ENCODE data around the gene CEMIP2. TPM values are rescaled to one million over a fixed set of nuclear protein-coding genes. Genes with fewer than 3 reads are reported as not detected.
A peak's percentile ranks its signal among the peaks of the same experiment; 100 is the strongest.

CEMIP2 gene
- total and polyA plus RNA-seq, 4 donors: 18.8 to 123 (median 38.6) TPM

DNA sequence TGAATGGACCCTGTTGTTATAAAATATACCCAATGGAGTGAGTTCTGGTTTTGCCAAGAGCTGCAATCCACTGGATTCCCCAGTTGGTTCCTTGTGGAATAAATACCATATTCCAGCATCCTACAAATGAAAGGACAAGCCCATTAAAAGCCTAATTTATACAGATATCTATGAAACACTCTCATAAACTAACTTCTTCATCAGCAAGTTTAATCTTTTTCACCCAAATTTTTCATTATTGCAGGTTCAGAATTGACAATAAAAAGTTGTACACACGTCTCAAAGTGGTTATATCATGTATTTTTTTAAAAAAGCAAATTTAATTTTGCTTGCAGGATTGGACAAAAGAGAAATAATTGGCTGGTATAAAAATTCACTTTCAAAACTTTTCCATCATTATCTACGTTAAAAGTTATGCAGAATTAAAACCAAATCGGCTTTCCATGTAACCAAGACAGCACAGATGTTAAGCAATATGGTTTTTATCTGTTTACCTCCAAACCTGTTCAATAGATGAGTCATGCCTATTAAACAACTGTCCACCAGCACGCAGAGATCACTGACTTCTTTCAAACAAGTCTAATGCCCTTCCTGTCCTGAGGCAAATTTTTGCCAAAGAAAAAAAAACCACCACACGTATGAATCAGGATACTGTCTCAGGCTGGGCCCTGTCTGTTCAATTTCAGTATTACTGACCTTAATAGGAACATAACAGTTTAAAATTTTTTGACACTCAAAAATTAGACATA lies 42.5 kb downstream of the CEMIP2 start:
- Histone ChIP-seq H3K27ac (ENCODE audit: low read depth in 1 of 2, low read length in 2 of 2) (peak overlapping the region; percentile 56 to 71), H3K36me3 (ENCODE audit: control insufficient read depth in 4 of 4, insufficient read depth in 3 of 4, low read depth in 1 of 4, low read length in 3 of 4) (peaks cover 8 to 61% (median 49%) of the 10 kb centered on the region in 4 donors), H3K9me3 (ENCODE audit: control insufficient read depth in 4 of 4, low read length in 3 of 4) (no peaks in the 10 kb centered on the region), H3K27me3 (ENCODE audit: control insufficient read depth in 4 of 4, insufficient read depth in 4 of 4, low read length in 3 of 4) (no peaks in the 10 kb centered on the region), H3K4me3 (ENCODE audit: low read depth in 1 of 3, low read length in 3 of 3) (no peak overlapping the region), H3K4me1 (ENCODE audit: control insufficient read depth in 4 of 4, insufficient read depth in 4 of 4, low read length in 3 of 4) (peaks cover 7 to 26% (median 20%) of the 10 kb centered on the region in 4 donors), H3K9ac (ENCODE audit: low read depth in 1 of 2, low read length in 2 of 2) (peak overlapping the region in 1 of 2 donors; percentile 47)
- no peak for DNase-seq (ENCODE audit: low spot score)
- WGBS: 25% methylated on average over 5 of the region's 5 CpGs
- peak in 1 of 2 donors; percentile 47 for TF ChIP-seq EGR1 (IDR thresholded peaks at IDR 0.05; ENCODE audit: low read depth in 2 of 2)
- TF ChIP-seq NR2F2 (IDR thresholded peaks at IDR 0.05): peak; percentile 40
- peak; percentile 84 for TF ChIP-seq MAX (IDR thresholded peaks at IDR 0.05)
- TF ChIP-seq RAD21 (IDR thresholded peaks at IDR 0.05): peak; percentile 48 to 58
- peak; percentile 99 to 100 for TF ChIP-seq JUND (IDR thresholded peaks at IDR 0.05)
- TF ChIP-seq, protein P1, sequence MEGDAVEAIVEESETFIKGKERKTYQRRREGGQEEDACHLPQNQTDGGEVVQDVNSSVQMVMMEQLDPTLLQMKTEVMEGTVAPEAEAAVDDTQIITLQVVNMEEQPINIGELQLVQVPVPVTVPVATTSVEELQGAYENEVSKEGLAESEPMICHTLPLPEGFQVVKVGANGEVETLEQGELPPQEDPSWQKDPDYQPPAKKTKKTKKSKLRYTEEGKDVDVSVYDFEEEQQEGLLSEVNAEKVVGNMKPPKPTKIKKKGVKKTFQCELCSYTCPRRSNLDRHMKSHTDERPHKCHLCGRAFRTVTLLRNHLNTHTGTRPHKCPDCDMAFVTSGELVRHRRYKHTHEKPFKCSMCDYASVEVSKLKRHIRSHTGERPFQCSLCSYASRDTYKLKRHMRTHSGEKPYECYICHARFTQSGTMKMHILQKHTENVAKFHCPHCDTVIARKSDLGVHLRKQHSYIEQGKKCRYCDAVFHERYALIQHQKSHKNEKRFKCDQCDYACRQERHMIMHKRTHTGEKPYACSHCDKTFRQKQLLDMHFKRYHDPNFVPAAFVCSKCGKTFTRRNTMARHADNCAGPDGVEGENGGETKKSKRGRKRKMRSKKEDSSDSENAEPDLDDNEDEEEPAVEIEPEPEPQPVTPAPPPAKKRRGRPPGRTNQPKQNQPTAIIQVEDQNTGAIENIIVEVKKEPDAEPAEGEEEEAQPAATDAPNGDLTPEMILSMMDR (IDR thresholded peaks at IDR 0.05; ENCODE audit: low read depth, low read length, missing input control): no peak
- TF ChIP-seq RXRA (IDR thresholded peaks at IDR 0.05): peak; percentile 83 to 94
- peak; percentile 85 for TF ChIP-seq YY1 (IDR thresholded peaks at IDR 0.05)
- peak; percentile 92 for TF ChIP-seq FOXA2 (IDR thresholded peaks at IDR 0.05)
- TF ChIP-seq HNF4G (IDR thresholded peaks at IDR 0.05): no peak
- peak; percentile 97 for TF ChIP-seq ATF3 (IDR thresholded peaks at IDR 0.05)
- peak; percentile 69 for TF ChIP-seq SP1 (IDR thresholded peaks at IDR 0.05)
- no peak for TF ChIP-seq TAF1 (conservative IDR thresholded peaks at IDR 0.05)
- TF ChIP-seq, protein P2, sequence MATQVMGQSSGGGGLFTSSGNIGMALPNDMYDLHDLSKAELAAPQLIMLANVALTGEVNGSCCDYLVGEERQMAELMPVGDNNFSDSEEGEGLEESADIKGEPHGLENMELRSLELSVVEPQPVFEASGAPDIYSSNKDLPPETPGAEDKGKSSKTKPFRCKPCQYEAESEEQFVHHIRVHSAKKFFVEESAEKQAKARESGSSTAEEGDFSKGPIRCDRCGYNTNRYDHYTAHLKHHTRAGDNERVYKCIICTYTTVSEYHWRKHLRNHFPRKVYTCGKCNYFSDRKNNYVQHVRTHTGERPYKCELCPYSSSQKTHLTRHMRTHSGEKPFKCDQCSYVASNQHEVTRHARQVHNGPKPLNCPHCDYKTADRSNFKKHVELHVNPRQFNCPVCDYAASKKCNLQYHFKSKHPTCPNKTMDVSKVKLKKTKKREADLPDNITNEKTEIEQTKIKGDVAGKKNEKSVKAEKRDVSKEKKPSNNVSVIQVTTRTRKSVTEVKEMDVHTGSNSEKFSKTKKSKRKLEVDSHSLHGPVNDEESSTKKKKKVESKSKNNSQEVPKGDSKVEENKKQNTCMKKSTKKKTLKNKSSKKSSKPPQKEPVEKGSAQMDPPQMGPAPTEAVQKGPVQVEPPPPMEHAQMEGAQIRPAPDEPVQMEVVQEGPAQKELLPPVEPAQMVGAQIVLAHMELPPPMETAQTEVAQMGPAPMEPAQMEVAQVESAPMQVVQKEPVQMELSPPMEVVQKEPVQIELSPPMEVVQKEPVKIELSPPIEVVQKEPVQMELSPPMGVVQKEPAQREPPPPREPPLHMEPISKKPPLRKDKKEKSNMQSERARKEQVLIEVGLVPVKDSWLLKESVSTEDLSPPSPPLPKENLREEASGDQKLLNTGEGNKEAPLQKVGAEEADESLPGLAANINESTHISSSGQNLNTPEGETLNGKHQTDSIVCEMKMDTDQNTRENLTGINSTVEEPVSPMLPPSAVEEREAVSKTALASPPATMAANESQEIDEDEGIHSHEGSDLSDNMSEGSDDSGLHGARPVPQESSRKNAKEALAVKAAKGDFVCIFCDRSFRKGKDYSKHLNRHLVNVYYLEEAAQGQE (IDR thresholded peaks at IDR 0.05): peak; percentile 51
- peak; percentile 84 for TF ChIP-seq FOXA1 (IDR thresholded peaks at IDR 0.05)
- TF ChIP-seq HNF4A (conservative IDR thresholded peaks at IDR 0.05): peak; percentile 51 to 83
- TF ChIP-seq ZBTB33 (IDR thresholded peaks at IDR 0.05): peak; percentile 82
- TF ChIP-seq GABPA (IDR thresholded peaks at IDR 0.05 in 1 of 2, conservative IDR thresholded peaks at IDR 0.05 in 1 of 2): peak; percentile 10 to 63

All from liver (tissue), 9 donors.